ENCODE data around the gene PLA2G2D.

The PLA2G2D gene

GRCh38 chr1:20107351-20107750, 12.0 kb downstream of the PLA2G2D start:
- no peak for ATAC-seq
- TF ChIP-seq ESRRG (CRISPR knock-in tag; IDR thresholded peaks at IDR 0.05) (no peak), ZNF565 (CRISPR knock-in tag; conservative IDR thresholded peaks at IDR 0.05; ENCODE audit: low read depth) (no peak), TSHZ2 (CRISPR knock-in tag; IDR thresholded peaks at IDR 0.05) (no peak), POU6F1 (CRISPR knock-in tag; IDR thresholded peaks at IDR 0.05; ENCODE audit: borderline replicate concordance, low read depth) (no peak), TOX (CRISPR knock-in tag; IDR thresholded peaks at IDR 0.05; ENCODE audit: borderline replicate concordance) (no peak), ZFP3 (CRISPR knock-in tag; IDR thresholded peaks at IDR 0.05) (no peak)
- TF ChIP-seq, protein P1, sequence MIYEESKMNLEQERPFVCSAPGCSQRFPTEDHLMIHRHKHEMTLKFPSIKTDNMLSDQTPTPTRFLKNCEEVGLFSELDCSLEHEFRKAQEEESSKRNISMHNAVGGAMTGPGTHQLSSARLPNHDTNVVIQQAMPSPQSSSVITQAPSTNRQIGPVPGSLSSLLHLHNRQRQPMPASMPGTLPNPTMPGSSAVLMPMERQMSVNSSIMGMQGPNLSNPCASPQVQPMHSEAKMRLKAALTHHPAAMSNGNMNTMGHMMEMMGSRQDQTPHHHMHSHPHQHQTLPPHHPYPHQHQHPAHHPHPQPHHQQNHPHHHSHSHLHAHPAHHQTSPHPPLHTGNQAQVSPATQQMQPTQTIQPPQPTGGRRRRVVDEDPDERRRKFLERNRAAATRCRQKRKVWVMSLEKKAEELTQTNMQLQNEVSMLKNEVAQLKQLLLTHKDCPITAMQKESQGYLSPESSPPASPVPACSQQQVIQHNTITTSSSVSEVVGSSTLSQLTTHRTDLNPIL (CRISPR knock-in tag; IDR thresholded peaks at IDR 0.05; ENCODE audit: low read depth): no peak

- TF ChIP-seq TCF4 (CRISPR knock-in tag; IDR thresholded peaks at IDR 0.05; ENCODE audit: borderline replicate concordance) (no peak), PPARA (CRISPR knock-in tag; IDR thresholded peaks at IDR 0.05; ENCODE audit: borderline replicate concordance) (no peak), OSR1 (CRISPR knock-in tag; IDR thresholded peaks at IDR 0.05) (no peak), GLIS3 (CRISPR knock-in tag; IDR thresholded peaks at IDR 0.05) (no peak), ISL1 (CRISPR knock-in tag; IDR thresholded peaks at IDR 0.05) (peak; percentile 27; the same call in 1 of the 2 replicates)
- ATAC-seq: no peak
Measured at GRCh38 chr1:20105856-20106255, 13.5 kb downstream of the PLA2G2D start.

- TF ChIP-seq BACH2 (CRISPR knock-in tag; IDR thresholded peaks at IDR 0.05; ENCODE audit: borderline replicate concordance) (no peak), ARNTL (CRISPR knock-in tag; IDR thresholded peaks at IDR 0.05; ENCODE audit: borderline replicate concordance, low read depth) (no peak), GLIS3 (CRISPR knock-in tag; IDR thresholded peaks at IDR 0.05) (no peak), ZFP30 (CRISPR knock-in tag; IDR thresholded peaks at IDR 0.05) (no peak), OSR1 (CRISPR knock-in tag; IDR thresholded peaks at IDR 0.05) (no peak), SNAI2 (CRISPR knock-in tag; IDR thresholded peaks at IDR 0.05) (no peak), ZNF565 (CRISPR knock-in tag; conservative IDR thresholded peaks at IDR 0.05; ENCODE audit: low read depth) (no peak), ZNF8 (CRISPR knock-in tag; IDR thresholded peaks at IDR 0.05) (no peak), ESRRG (CRISPR knock-in tag; IDR thresholded peaks at IDR 0.05) (no peak), TSHZ2 (CRISPR knock-in tag; IDR thresholded peaks at IDR 0.05) (no peak), CSDC2 (CRISPR knock-in tag; IDR thresholded peaks at IDR 0.05) (no peak), PPARA (CRISPR knock-in tag; IDR thresholded peaks at IDR 0.05; ENCODE audit: borderline replicate concordance) (no peak), TCF4 (CRISPR knock-in tag; IDR thresholded peaks at IDR 0.05; ENCODE audit: borderline replicate concordance) (no peak), TOX (CRISPR knock-in tag; IDR thresholded peaks at IDR 0.05; ENCODE audit: borderline replicate concordance) (no peak), ZNF70 (CRISPR knock-in tag; IDR thresholded peaks at IDR 0.05) (no peak), POU6F1 (CRISPR knock-in tag; IDR thresholded peaks at IDR 0.05; ENCODE audit: borderline replicate concordance, low read depth) (no peak), CSRNP3 (CRISPR knock-in tag; IDR thresholded peaks at IDR 0.05) (no peak)
- TF ChIP-seq, protein P1 (CRISPR knock-in tag; IDR thresholded peaks at IDR 0.05; ENCODE audit: low read depth): no peak
- TF ChIP-seq, protein P2, sequence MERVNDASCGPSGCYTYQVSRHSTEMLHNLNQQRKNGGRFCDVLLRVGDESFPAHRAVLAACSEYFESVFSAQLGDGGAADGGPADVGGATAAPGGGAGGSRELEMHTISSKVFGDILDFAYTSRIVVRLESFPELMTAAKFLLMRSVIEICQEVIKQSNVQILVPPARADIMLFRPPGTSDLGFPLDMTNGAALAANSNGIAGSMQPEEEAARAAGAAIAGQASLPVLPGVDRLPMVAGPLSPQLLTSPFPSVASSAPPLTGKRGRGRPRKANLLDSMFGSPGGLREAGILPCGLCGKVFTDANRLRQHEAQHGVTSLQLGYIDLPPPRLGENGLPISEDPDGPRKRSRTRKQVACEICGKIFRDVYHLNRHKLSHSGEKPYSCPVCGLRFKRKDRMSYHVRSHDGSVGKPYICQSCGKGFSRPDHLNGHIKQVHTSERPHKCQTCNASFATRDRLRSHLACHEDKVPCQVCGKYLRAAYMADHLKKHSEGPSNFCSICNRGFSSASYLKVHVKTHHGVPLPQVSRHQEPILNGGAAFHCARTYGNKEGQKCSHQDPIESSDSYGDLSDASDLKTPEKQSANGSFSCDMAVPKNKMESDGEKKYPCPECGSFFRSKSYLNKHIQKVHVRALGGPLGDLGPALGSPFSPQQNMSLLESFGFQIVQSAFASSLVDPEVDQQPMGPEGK (CRISPR knock-in tag; IDR thresholded peaks at IDR 0.05; ENCODE audit: borderline replicate concordance): no peak
- no peak for ATAC-seq
Measured at GRCh38 chr1:20102875-20103274, 16.5 kb downstream of the PLA2G2D start.
